GM12878 (cell line): ENCODE data around the gene DIP2B.

Experiments
- ATF3 ChIP-seq: IDR thresholded peaks from 2 replicates; pipeline ENCODE4 v1.6.1; 2011; ENCODE audit warnings: low read depth, mild to moderate bottlenecking, low read length, moderate library complexity, borderline replicate concordance; ENCODE audit errors: extremely low read depth
- CREB1 ChIP-seq: IDR thresholded peaks from 2 replicates; pipeline ENCODE4 v1.6.1; 2012; ENCODE audit warnings: low read depth, mild to moderate bottlenecking, inconsistent platforms
- CTCF ChIP-seq, 3 experiments: IDR thresholded peaks in 2 of 3; conservative IDR thresholded peaks in 1 of 3; 2 replicates each; pipeline ENCODE4 v1.5.1; 2011; ENCODE audit warnings: low read depth in 3 of 3, low read length in 3 of 3, mild to moderate bottlenecking in 3 of 3, control low read depth in 2 of 3, moderate library complexity in 2 of 3, inconsistent platforms in 1 of 3, mixed read lengths in 1 of 3; ENCODE audit not compliant: control insufficient read depth in 2 of 3, insufficient read depth in 1 of 3; ENCODE audit errors: extremely low read depth in 1 of 3
- EP300 ChIP-seq, 2 experiments: fragments of 150-350 bp in 1 of 2; IDR thresholded peaks; 2 replicates each; pipeline ENCODE4 v1.6.1; 2011 to 2012; ENCODE audit warnings: low read depth in 2 of 2, low read length in 2 of 2, borderline replicate concordance in 1 of 2, improper control_type of control experiment in 1 of 2, inconsistent platforms in 1 of 2; ENCODE audit not compliant: control insufficient read depth in 1 of 2
- ETV6 ChIP-seq, 2 experiments: fragments of 450-650 bp in 1 of 2; IDR thresholded peaks in 1 of 2; conservative IDR thresholded peaks in 1 of 2; 2 replicates each; pipeline ENCODE4 v1.6.1; 2014; ENCODE audit warnings: antibody characterized with exemption in 1 of 2, borderline replicate concordance in 1 of 2, low read depth in 1 of 2, mild to moderate bottlenecking in 1 of 2, moderate library complexity in 1 of 2
- FOS ChIP-seq: IDR thresholded peaks from 3 replicates; pipeline ENCODE4 v1.6.1; 2011; ENCODE audit warnings: borderline replicate concordance; ENCODE audit not compliant: insufficient read length; ENCODE audit errors: extremely low read depth
- FOXK2 ChIP-seq: fragments of 450-650 bp; IDR thresholded peaks from 2 replicates; pipeline ENCODE4 v1.6.1; 2017; ENCODE audit warnings: mild to moderate bottlenecking, moderate library complexity
- GABPA ChIP-seq: IDR thresholded peaks from 2 replicates; pipeline ENCODE4 v1.6.1; 2014; ENCODE audit warnings: antibody characterized with exemption, low read depth, mild to moderate bottlenecking, inconsistent platforms
- POLR2A ChIP-seq: IDR thresholded peaks from 2 replicates; pipeline ENCODE4 v1.6.1; 2011; ENCODE audit warnings: low read depth, mild to moderate bottlenecking, low read length
- RAD51 ChIP-seq: fragments of 450-650 bp; IDR thresholded peaks from 2 replicates; pipeline ENCODE4 v1.6.1; 2016; ENCODE audit warnings: moderate library complexity, mild to moderate bottlenecking, inconsistent platforms
- SP1 ChIP-seq: IDR thresholded peaks from one replicate; pipeline ENCODE4 v1.6.1; 2011; ENCODE audit warnings: low read depth, low read length
- SREBF2 ChIP-seq: IDR thresholded peaks from 2 replicates; pipeline ENCODE4 v1.6.1; 2012; ENCODE audit warnings: mild to moderate bottlenecking, low read length
- TAF1 ChIP-seq: IDR thresholded peaks from 2 replicates; pipeline ENCODE4 v1.6.1; 2011; ENCODE audit warnings: mild to moderate bottlenecking, low read depth, low read length, borderline replicate concordance
- ZZZ3 ChIP-seq: IDR thresholded peaks from 2 replicates; pipeline ENCODE4 v1.6.1; 2011; ENCODE audit warnings: low read depth; ENCODE audit not compliant: control insufficient read depth, insufficient read length

GRCh38 chr12:50580436-50580835 is 75.7 kb downstream of the DIP2B start:
- TF ChIP-seq SP1 (no peak), ETV6 (conservative IDR thresholded peaks at IDR 0.05 in 1 of 2, IDR thresholded peaks at IDR 0.05 in 1 of 2; ENCODE audit: borderline replicate concordance in 1 of 2, low read depth in 1 of 2) (no peak), POLR2A (no peak), ATF3 (no peak), RAD51 (no peak), SREBF2 (no peak), FOS (no peak), TAF1 (no peak), EP300 (IDR thresholded peaks at IDR 0.05; ENCODE audit: borderline replicate concordance in 1 of 2, control insufficient read depth in 1 of 2, low read depth in 2 of 2, low read length in 2 of 2) (no peak), ZZZ3 (no peak), CTCF (IDR thresholded peaks at IDR 0.05 in 2 of 3, conservative IDR thresholded peaks at IDR 0.05 in 1 of 3; ENCODE audit: control insufficient read depth in 2 of 3, extremely low read depth in 1 of 3, insufficient read depth in 1 of 3, low read depth in 3 of 3, low read length in 3 of 3) (no peak), CREB1 (no peak), FOXK2 (no peak), GABPA (no peak)
